Measurements from ENCODE around the gene SOX18.
"Not testable (repeated sequence)": the region's sequence is repeated elsewhere in the genome, so short reads cannot be mapped to it uniquely, and the experiment has no call there.

The SOX18 gene
- total RNA-seq = 0 to 0.13 reads per million in 2 donors

GRCh38 chr20:64049060-64049877 is at the start of gene SOX18:
Gene SOX18 (minus strand): TSS chr20:64049639. CDS start chr20:64049516, 123 bp downstream.
- DNase-seq = peak in 1 of 5 experiments; percentile 62

GRCh38 chr20:64098471-64099013 is 49.1 kb upstream of the SOX18 start:
- no peak for DNase-seq

GRCh38 chr20:64096535-64096934 is 47.1 kb upstream of the SOX18 start:
- no peak for DNase-seq

- DNase-seq = peak in 1 of 5 experiments; percentile 55
Measured at GRCh38 chr20:64095927-64096326, 46.5 kb upstream of the SOX18 start.

GRCh38 chr20:64095455-64095854 is 46.0 kb upstream of the SOX18 start:
- DNase-seq = no peak

- no peak for DNase-seq
Measured at GRCh38 chr20:64093013-64093503, 43.6 kb upstream of the SOX18 start.

- no peak for DNase-seq
Measured at GRCh38 chr20:64092258-64093012, 43.0 kb upstream of the SOX18 start.

- DNase-seq = no peak
Measured at GRCh38 chr20:64091770-64092169, 42.3 kb upstream of the SOX18 start.

- no peak for DNase-seq
Measured at GRCh38 chr20:64091340-64091739, 41.9 kb upstream of the SOX18 start.

GRCh38 chr20:64090165-64090564 is 40.7 kb upstream of the SOX18 start:
- DNase-seq = no peak

- not testable (repeated sequence) for DNase-seq
Measured at GRCh38 chr20:64088586-64088985, 39.1 kb upstream of the SOX18 start.

GRCh38 chr20:64087226-64087825 is 37.9 kb upstream of the SOX18 start:
- DNase-seq = not testable (repeated sequence)

GRCh38 chr20:64086801-64087200 is 37.4 kb upstream of the SOX18 start:
- no peak for DNase-seq

- DNase-seq = no peak
Measured at GRCh38 chr20:64084685-64085152, 35.3 kb upstream of the SOX18 start.

- DNase-seq = no peak
Measured at GRCh38 chr20:64083804-64084684, 34.6 kb upstream of the SOX18 start, which contains the start of gene LKAAEAR1. Gene LKAAEAR1 (minus strand): TSS chr20:64084398. CDS start chr20:64084219, 179 bp downstream.

- peak in 4 of 5 experiments; percentile 44 to 78 (median 56) for DNase-seq
Measured at GRCh38 chr20:64083378-64083803, 34.0 kb upstream of the SOX18 start.

GRCh38 chr20:64082820-64083377 is 33.5 kb upstream of the SOX18 start:
- DNase-seq = no peak

- no peak for DNase-seq
Measured at GRCh38 chr20:64082126-64082731, 32.8 kb upstream of the SOX18 start.

- no peak for DNase-seq
Measured at GRCh38 chr20:64081624-64081964, 32.2 kb upstream of the SOX18 start.

GRCh38 chr20:64080813-64081623 is 31.6 kb upstream of the SOX18 start:
- no peak for DNase-seq

Data from T-helper 2 cell (primary cell).